HTERT RPE-1 (cell line): ENCODE data around the gene ADAM21.
"Not testable (repeated sequence)": the region's sequence is repeated elsewhere in the genome, so short reads cannot be mapped to it uniquely, and the experiment has no call there.

Experiments used
- in situ Hi-C: fragments of 300-500 bp; cut with MboI; formaldehyde crosslinking; loops from 4 replicates; pipeline ENCODE4 v1.14.3; 2020; ENCODE audit warnings: low sequenced_read_pairs

The ADAM21 gene

DNA sequence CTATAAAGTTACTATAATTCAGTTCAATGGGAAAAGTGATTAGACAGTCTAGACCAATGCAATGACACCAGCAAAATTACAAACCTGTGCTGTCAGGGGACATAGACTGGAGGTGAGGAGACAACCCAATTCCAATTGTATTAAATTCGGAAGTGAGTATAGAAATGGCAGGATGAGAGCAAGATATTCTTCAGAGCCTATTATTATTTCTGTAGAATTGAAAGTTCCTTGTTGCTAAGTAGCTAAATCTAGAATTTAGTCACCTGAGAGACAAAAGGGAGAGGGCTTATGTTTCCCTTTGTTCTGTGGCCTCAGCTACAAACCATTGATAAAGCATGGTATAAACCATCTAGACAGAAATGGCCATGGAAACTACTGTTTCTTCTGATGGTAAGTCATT lies at the start of gene ADAM21:
TSS of gene ADAM21 (plus strand) at position 301 of the 400 bp plus-strand sequence. CDS start 5,326 bp downstream, outside the sequence.
- in situ Hi-C loops: no loop called here

DNA sequence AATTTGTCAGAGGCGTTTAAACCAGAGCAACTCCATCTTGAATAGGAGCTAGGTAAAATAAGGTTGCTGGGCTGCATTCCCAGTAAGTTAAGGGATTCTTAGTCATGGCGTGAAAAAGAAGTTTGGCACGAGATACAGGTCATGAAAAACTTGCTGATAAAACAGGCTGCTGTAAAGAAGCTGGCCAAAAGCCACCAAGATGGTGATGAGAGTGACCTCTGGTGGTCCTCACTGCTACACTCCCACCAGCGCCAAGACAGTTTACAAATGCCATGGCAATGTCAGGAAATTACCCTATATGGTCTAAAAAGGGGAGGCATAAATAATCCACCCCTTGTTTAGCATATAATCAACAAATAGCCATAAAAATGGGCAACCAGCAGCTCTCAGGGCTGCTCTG lies 48.6 kb upstream of the ADAM21 start:
- in situ Hi-C loops: not testable (repeated sequence)

DNA sequence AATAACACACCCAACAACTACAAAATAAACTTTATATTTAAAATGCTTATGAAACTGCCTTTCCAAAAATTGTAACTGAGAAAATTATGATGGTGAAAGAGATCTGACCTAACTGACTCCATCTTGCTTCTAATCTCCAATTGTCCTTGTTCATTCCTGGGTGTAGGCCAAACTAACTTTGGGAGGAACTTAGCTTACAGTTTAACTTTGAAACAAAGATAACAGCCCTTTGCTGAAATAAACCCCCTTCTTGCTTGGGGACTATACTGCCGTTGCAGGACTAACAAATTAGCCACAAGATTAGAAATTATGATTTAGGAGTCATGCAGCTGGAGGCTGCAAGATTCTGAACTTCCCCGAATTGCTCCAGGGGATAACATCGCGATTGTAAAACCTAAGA lies 45.8 kb upstream of the ADAM21 start:
- in situ Hi-C loops: not testable (repeated sequence)

DNA sequence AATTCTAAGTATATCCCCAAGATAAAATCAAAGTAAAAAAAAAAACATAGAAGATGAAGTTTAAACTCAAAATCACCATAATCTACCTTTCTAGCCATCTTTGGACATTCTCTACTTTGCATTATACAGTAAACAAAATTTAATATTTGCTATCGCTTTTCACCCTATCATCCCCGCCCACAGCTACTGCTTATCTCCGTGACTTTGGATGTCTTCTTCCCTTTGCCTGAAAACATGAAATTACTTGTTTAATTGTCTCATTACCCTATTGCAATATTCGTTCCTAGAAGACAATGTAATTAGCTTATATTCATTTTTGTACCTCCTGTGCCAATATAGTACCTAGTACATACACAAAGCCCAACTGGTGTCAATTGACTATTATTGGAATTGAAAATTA lies 44.4 kb upstream of the ADAM21 start:
- in situ Hi-C loops: no loop called here

DNA sequence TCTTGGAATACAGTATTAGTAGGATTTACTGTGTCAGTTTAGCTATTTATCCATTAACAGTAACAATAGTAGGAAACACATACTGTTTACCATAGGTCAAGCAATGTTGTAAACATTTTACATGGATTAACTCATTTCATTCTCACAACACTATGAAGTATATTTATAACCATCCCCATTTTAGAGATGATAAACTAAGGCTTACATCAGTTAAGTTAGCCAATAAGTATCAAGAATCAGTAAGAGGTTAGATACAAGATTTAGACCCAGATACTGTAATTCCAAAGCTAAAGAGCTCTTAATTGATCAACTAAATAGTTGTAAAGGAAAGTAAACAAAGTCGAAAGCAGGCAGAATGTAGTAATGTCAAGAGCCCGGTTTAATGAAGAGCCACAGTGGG lies 36.2 kb upstream of the ADAM21 start:
- in situ Hi-C loops: no loop called here

DNA sequence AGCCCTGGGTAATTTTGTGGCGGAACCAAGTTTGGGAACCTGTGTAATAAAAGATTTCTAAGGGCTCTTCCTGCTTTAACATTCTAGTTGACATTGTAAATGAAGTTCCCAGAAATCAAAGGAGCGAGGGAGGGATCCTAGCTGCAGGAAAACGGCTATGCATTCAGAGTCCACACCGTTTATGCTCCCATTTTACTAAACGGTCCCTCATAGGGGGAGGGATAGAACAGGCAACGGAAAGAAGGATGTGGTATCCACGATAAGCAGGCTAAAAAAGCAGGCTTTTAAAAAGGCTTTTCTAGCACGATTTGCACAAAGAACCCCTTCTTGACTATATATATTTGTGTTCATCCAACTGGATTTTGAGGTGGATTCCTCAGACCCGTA lies 35.6 kb upstream of the ADAM21 start:
- in situ Hi-C loops: no loop called here

DNA sequence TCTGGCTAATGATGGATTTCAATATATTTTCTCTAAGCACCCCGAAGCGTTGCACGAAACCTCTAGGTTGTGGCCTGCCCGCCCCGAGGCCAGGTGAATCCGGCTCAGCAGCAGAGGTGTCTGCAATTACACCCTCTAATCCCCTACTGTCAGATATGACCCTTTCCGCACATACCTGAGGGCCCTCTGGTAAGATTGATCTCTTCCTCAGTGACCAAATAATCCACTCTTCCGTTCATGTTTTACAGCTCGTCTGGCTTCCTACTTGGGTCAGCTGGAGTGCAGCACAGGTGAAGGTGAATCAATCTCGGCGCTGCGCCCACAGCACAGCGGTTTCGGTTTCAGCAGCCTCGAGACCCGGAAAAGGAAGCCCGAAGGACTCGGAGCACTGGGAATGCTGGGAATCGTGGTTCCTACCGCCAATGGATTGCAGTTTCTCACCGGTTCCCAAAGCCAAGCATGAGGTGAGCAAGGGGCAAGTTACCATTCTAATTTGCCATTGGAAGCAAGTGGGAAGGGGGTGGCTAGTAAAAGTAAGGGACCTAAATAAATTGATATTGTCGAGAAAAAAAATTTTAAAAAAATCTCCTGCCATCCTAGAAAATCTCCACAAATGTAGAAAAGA lies 35.1 kb upstream of the ADAM21 start, which contains the start of gene SYNJ2BP:
TSS of gene SYNJ2BP (minus strand) at position 366 of the 625 bp plus-strand sequence. CDS start at position 239, 127 bp downstream.
- in situ Hi-C loops: no loop called here

DNA sequence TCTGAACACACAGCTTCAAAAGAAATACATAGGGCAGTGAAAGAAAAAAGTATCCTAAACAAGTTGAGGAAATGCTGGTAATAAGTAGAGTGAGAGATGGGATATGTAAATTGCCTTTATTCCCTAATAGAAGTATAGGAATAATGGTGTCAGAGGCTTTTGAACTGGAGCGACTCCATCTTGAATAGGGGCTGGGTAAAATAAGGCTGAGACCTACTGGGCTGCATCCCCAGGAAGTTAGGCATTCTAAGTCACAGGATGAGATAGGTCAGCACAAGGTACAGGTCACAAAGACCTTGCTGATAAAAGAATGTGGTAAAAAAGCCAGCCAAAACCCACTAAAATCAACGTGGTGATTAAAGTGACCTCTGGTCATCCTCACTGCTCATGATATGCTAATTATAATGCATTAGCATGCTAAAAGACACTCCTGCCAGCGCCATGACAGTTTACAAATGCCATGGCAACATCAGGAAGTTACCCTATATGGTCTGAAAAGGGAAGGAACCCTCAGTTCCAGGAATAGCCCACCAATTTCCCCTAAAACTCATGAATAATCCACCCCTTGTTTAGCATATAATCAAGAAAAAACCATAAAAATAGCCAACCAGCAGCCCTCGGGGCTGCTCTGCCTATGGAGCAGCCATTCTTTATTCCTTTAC lies 32.6 kb upstream of the ADAM21 start:
- in situ Hi-C loops: not testable (repeated sequence)

DNA sequence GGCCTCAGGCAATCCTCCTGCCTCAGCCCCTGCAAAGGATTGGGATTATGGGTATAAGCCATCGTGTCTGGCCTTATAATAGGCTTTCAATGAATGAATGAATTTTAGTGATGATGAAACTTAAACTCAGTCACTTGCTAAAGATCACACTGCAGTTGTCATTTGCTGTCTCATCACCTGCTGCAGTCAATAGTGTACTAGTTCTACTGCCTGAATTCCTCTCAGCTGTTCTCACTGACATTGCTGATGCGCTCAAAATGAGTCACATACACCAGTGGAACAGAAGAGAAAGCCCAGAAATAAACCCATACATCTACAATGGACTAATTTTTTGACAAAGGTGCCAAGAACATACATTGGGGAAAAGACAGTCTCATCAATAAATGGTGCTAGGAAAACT lies 29.4 kb upstream of the ADAM21 start:
- in situ Hi-C loops: no loop called here

DNA sequence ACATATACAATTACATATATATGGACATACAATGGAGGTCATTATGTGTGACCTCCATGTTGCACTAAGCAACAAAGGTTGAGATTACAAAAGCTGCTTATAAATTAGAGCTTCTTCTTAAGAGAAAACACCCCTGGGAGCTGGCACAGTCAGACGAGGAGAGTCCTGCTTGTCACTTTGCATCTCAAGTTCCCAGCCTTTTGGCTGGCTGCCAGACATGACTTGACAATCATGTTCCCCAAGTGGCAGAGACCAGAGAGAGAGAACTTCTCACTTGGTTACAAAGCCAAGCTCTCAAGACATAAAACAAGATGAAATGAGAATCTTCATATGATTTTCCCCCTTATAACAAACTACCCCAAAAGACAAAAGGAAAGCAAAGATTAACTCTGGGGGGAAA lies 26.6 kb upstream of the ADAM21 start:
- in situ Hi-C loops: no loop called here

DNA sequence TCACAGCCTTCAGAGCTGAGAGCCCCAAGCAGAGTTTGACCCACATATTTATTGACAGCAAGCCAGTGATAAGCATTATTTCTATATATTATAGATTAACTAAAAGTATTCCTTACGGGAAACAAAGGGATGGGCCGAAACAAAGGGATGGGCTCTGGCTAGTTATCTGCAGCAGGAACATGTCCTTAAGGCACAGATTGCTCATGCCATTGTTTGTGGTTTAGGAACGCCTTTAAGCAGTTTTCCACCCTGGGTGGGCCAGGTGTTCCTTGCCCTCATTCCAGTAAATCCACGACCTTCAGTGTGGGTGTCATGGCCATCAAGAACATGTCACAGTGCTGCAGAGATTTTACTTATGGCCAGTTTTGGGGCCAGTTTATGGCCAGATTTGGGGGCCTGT lies 25.4 kb upstream of the ADAM21 start:
- in situ Hi-C loops: not testable (repeated sequence)

DNA sequence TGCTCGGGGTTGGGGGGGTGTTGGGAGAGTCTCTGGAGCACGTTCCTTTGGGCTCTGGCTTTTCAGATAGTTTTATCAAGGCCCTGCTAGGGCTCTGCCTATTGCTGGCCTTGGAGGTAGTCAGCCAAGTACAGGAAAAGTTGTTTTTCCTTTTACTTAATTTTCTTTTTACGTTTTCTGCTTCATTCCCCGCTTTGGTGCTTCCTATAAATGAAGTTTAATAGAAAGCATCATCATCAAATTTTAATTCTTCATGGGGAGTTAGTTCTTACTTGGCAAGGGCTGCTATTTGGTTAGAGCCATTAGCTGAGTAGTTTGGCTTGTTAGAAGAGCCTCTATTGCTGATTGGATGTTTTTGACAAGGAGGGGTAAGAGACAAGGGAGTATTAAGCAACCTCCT lies 15.1 kb upstream of the ADAM21 start:
- in situ Hi-C loops: no loop called here

DNA sequence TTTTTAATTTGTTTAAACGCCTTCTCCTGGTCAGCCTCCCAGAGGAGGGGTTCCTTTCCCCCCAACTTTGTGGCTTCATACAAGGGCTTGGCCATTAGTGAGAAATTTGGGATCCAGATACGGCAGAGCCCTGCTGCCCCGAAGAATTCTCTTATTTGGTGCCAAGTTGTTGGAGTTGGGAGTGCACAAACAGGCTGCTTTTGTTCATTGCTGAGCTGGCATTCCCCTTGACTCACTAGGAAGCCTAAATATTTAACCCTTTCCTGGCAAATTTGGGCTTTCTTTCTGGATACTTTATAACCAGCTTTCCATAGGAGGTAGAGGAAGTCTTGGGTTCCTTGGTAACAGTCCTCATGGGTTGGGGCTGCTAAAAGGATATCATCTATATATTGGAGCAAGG lies 10.3 kb upstream of the ADAM21 start:
- in situ Hi-C loops: no loop called here

DNA sequence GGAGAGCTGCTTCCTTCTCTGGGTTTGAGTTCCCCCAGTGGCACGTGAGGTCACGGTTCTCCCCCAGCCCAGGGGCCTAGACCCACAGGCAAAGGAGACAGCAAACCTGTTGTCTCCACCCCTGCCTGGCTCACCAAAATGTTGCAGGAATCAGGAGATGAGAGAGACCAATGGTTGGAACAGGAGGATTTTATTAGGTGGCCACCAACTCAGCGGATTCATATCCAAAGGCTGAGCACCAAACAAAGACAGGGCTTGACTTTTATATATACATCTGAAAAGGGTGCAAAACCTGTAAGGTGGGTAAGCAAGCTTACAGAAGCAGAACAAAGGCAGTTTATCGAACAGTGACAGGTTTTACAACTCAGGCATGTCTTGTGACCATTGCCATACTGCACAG lies 9.2 kb upstream of the ADAM21 start:
- in situ Hi-C loops: no loop called here

DNA sequence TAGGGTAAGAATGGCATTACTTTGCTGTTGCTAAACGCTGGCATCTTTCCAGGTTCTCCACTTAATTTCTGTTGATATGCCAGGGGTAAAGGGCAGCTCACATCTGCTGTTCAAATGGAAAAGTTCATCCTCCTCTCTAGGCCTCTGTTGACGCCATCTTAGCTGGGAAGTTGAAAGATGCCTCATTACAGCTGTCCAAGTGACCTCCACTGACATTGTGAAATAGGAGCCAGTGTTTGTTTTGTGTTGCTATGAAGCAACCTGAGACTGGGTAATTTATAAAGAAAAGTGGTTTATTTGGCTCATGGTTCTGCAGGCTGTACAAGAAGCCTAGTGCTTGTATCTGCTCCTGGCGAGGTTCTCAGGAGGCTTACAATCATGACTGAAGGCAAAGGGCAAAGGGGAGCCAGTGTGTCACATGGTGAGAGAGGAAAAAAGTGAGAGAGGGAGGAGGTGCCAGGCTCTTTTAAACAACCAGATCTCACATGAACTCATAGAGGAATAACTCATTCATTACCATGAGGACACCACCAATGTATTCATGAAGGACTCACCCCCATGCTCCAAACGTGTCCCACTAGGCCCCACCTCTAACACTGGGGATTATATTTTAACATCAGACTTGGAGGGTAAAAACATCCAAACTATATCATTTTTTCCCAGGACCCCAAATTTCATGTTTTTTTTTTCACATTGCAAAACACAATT lies 3.2 kb upstream of the ADAM21 start:
- in situ Hi-C loops: no loop called here

DNA sequence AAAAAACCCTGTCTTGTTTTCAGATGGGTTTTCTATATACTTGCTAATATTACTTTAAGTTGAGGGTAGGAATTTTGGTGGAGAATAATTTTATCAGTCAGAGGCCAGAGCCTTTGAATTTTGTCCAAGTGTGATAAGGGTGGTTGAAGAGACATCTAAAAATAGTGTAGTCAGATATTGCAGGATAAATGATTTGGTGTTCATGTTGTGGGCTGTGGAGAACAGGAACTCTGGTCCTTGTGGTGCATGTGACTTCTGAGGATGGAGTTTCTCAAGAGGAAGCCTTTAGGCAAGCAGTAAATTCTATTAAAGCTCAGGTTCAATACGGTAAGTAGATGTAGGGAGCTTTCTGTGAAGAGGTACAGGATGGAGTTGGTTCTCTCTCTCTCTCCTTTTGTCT lies 2.8 kb downstream of the ADAM21 start:
- in situ Hi-C loops: no loop called here

DNA sequence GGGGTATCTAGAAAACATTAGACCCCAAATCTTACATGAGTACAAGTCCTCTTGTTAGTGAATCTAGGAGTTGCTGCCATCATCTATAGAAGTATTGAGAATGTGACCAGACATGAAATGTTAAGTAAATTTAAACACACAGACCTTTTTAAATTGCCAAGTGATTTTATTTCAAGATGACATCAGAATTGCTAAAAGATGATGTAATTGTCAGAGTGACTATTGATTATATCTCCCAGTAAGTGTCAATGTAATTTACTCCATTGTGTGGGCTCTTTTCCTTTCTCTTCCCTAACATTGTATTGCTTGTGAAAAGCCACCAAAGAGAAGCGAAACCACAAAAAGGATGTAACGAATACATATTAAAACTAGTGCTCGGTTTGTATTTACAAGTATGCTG lies 16.8 kb downstream of the ADAM21 start:
- in situ Hi-C loops: no loop called here

DNA sequence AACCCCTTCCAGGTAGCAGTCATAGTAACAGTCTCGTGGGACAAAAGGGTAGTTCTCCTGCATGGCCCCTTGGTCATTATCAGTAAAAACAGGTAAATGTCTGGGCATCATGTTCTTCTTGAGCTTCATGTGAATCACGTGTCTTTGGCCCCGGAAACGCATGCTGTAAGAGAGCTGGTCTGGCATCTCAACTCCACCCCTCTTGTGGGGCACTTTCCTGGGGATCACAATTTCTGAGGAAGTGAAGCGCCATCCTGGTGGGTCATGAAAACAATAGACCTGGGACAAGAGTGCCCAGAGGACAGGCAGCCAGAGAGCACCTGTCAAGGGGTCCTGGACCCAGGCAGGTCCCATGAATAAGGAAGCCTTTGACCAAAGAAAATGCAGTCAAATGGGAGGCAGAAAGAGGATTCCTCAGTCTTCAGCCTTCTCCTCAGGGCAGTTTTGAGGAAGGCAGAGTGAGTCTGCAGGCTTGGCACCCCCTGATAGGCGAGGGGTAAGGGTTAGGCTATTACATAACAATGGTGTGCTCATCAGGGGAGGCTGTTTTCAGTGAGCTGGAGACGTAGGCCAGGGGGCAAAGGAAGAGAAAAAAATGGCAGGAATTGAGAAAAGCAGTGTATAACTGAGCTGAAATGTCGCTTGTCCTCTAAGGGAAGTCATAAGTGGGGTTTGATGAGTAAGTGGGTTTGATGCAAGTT lies 19.0 kb downstream of the ADAM21 start:
- in situ Hi-C loops: not testable (repeated sequence)

DNA sequence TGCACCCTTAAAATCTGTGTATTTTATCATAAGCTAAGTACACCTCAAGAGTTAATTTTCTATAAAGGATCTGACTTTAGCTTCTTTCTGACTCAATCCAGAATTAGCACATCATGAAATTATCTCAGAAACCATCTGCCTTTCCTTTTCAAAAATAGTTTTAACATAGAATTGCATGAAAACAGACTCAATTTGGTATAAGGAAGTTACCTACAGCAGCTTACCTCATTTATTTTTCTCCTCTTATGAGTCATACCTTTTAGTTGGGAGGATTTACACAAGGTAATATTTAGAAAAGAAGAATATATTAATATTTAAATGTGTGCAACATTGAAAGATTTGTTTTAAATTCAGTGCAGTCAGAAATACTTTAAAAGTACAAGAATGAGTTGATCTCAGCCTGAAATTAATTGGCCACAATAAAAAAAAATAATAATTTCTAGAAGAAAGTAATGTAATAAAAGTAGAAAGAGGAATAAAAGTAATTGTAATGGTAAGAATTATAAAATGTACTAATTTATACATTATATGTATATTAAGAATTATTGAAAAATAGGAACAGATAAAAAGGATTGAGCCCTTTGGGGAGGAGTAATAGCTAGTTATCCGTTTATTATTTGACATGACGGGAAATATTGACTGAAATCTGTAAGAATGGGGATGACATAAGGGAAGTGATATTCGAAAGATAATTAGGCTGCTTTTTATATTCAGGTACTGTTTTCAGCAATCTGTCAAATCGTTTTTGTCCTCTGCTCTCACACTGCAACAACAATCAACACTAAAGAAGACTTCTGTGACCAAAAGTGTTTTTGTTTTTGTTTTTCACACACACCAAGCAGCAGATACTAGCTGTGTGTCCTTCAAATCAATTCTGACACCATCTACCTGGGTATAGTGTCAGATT lies 20.5 kb downstream of the ADAM21 start:
- in situ Hi-C loops: no loop called here

DNA sequence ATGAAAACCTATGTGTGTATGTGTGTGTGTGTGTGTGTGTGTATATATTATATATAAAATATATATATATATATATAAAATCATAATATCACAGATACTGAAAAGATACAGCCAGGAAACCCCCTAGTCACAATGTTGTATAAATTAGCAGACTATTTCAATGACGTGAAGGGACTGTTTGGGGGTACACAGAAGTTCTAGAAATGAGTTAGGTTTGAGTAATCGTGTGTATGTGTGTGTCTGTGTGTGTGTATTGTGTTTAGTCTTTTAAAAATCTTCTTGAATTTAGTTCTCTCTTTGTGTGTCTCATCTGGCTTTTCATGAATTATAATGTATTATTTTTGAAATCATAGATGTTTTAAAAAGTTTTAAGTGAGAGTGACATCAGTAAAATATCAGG lies 21.9 kb downstream of the ADAM21 start:
- in situ Hi-C loops: no loop called here

DNA sequence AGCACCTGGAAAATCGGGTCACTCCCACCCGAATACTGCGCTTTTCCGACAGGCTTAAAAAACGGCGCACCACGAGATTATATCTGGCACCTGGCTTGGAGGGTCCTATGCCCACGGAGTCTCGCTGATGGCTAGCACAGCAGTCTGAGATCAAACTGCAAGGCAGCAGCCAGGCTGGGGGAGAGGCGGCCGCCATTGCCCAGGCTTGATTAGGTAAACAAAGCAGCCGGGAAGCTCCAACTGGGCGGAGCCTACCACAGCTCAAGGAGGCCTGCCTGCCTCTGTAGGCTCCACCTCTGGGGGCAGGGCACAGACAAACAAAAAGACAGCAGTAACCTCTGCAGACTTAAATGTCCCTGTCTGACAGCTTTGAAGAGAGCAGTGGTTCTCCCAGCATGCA lies 23.5 kb downstream of the ADAM21 start:
- in situ Hi-C loops: not testable (repeated sequence)
